HEK293 (cell line): ENCODE measurements around the gene HLA-DRB5.

Source experiments
- CTCF ChIA-PET: fragments of 350-600 bp; formaldehyde crosslinking; extraction: SDS; loops from one replicate; lab custom pipeline; 2021; ENCODE audit warnings: antibody characterized with exemption; lab: Yijun Ruan, JAX
- POLR2A ChIA-PET: fragments of 300-600 bp; formaldehyde crosslinking; extraction: SDS; loops from one replicate; lab custom pipeline; 2020; ENCODE audit warnings: antibody characterized with exemption, inconsistent platforms; lab: Yijun Ruan, JAX
- H3K27ac ChIP-seq: fragments of 200-500 bp; sonication (Bioruptor generic); 2 replicates; pipeline ENCODE4 v1.5.1; 2014; ENCODE audit warnings: low read depth, low read length, control low read depth, inconsistent platforms; ENCODE audit errors: extremely low read depth
- H3K36me3 ChIP-seq, 2 experiments: fragments of 200-500 bp in 1 of 2; sonication (Bioruptor generic) in 1 of 2; 1 replicate in 1 of 2; 2 replicates in 1 of 2; pipeline ENCODE4 v1.5.1; 2014 to 2017; ENCODE audit warnings: inconsistent platforms in 2 of 2, low read length in 2 of 2; ENCODE audit not compliant: control insufficient read depth in 2 of 2, insufficient read depth in 1 of 2
- H3K4me1 ChIP-seq: fragments of 200-500 bp; sonication (Bioruptor generic); 2 replicates; pipeline ENCODE4 v1.5.1; 2014; ENCODE audit warnings: mild to moderate bottlenecking, low read length, inconsistent platforms; ENCODE audit not compliant: control insufficient read depth, insufficient read depth
- H3K4me3 ChIP-seq: 2 replicates; pipeline ENCODE4 v1.5.1; 2011; ENCODE audit warnings: low read depth, mild to moderate bottlenecking, control low read depth, low read length, moderate library complexity
- H3K9me3 ChIP-seq: fragments of 200-500 bp; sonication (Bioruptor generic); 2 replicates; pipeline ENCODE4 v1.5.1; 2014; ENCODE audit warnings: low read depth, low read length, inconsistent platforms; ENCODE audit not compliant: control insufficient read depth, insufficient read depth
- EGR2 ChIP-seq: fragments of 450-650 bp; formaldehyde crosslinking; IDR thresholded peaks from 2 replicates; pipeline ENCODE4 v1.5.1; 2016; ENCODE audit warnings: low read depth, missing biosample characterization, missing genetic modification characterization
- FEZF1 ChIP-seq: fragments of 450-650 bp; formaldehyde crosslinking; IDR thresholded peaks from 2 replicates; pipeline ENCODE4 v1.5.1; 2016; ENCODE audit warnings: missing biosample characterization, missing genetic modification characterization
- GFI1B ChIP-seq: fragments of 450-650 bp; formaldehyde crosslinking; IDR thresholded peaks from 2 replicates; pipeline ENCODE4 v1.5.1; 2016; ENCODE audit warnings: missing biosample characterization, missing genetic modification characterization
- GLI4 ChIP-seq: fragments of 450-650 bp; formaldehyde crosslinking; IDR thresholded peaks from 2 replicates; pipeline ENCODE4 v1.5.1; 2016; ENCODE audit warnings: missing biosample characterization, missing genetic modification characterization
- IKZF3 ChIP-seq: fragments of 450-650 bp; IDR thresholded peaks from 2 replicates; pipeline ENCODE4 v1.5.0; 2018; ENCODE audit warnings: missing biosample characterization, mild to moderate bottlenecking, missing genetic modification characterization, moderate library complexity
- KLF1 ChIP-seq: fragments of 450-650 bp; formaldehyde crosslinking; IDR thresholded peaks from 2 replicates; pipeline ENCODE4 v1.5.1; 2016; ENCODE audit warnings: missing biosample characterization, missing genetic modification characterization
- TRIM28 ChIP-seq: IDR thresholded peaks from 2 replicates; pipeline ENCODE4 v1.6.1; 2011; ENCODE audit warnings: low read length, control low read depth, borderline replicate concordance
- YY2 ChIP-seq: fragments of 450-650 bp; formaldehyde crosslinking; IDR thresholded peaks from 2 replicates; pipeline ENCODE4 v1.5.1; 2016; ENCODE audit warnings: missing biosample characterization, missing genetic modification characterization
- ZEB2 ChIP-seq: fragments of 450-650 bp; formaldehyde crosslinking; IDR thresholded peaks from 2 replicates; pipeline ENCODE4 v1.5.1; 2016; ENCODE audit warnings: missing biosample characterization, missing genetic modification characterization
- ZNF223 ChIP-seq: fragments of 450-650 bp; formaldehyde crosslinking; IDR thresholded peaks from 2 replicates; pipeline ENCODE4 v1.5.1; 2016; ENCODE audit warnings: missing biosample characterization, missing genetic modification characterization
- ZNF335 ChIP-seq: fragments of 450-650 bp; formaldehyde crosslinking; conservative IDR thresholded peaks from 2 replicates; pipeline ENCODE4 v1.5.1; 2016; ENCODE audit warnings: missing biosample characterization, missing genetic modification characterization
- ZNF521 ChIP-seq: fragments of 450-650 bp; formaldehyde crosslinking; IDR thresholded peaks from 2 replicates; pipeline ENCODE4 v1.5.1; 2017; ENCODE audit warnings: missing biosample characterization, mild to moderate bottlenecking, missing genetic modification characterization
- ZNF560 ChIP-seq: fragments of 450-650 bp; formaldehyde crosslinking; IDR thresholded peaks from 2 replicates; pipeline ENCODE4 v1.5.1; 2017; ENCODE audit warnings: missing biosample characterization, missing genetic modification characterization, borderline replicate concordance
- ZNF585B ChIP-seq: fragments of 450-650 bp; formaldehyde crosslinking; IDR thresholded peaks from 2 replicates; pipeline ENCODE4 v1.5.1; 2016; ENCODE audit warnings: missing biosample characterization, missing genetic modification characterization
- ZNF596 ChIP-seq: fragments of 450-650 bp; IDR thresholded peaks from 2 replicates; pipeline ENCODE4 v1.5.0; 2018; ENCODE audit warnings: missing biosample characterization, mild to moderate bottlenecking, missing genetic modification characterization, moderate library complexity
- ZNF623 ChIP-seq: fragments of 450-650 bp; formaldehyde crosslinking; IDR thresholded peaks from 2 replicates; pipeline ENCODE4 v1.5.1; 2016; ENCODE audit warnings: missing biosample characterization, missing genetic modification characterization
- ZSCAN30 ChIP-seq: fragments of 450-650 bp; IDR thresholded peaks from 2 replicates; pipeline ENCODE4 v1.5.1; 2018; ENCODE audit warnings: missing biosample characterization, mild to moderate bottlenecking, missing genetic modification characterization, moderate library complexity
- TF ChIP-seq, protein P1 (sequence below): fragments of 450-650 bp; formaldehyde crosslinking; IDR thresholded peaks from 2 replicates; pipeline ENCODE4 v1.5.1; 2016; ENCODE audit warnings: missing biosample characterization, missing genetic modification characterization
- TF ChIP-seq, protein P2 (sequence below): fragments of 450-650 bp; IDR thresholded peaks from 2 replicates; pipeline ENCODE4 v1.5.1; 2018; ENCODE audit warnings: missing biosample characterization, missing genetic modification characterization
- TF ChIP-seq, protein P3 (sequence below): fragments of 450-650 bp; formaldehyde crosslinking; IDR thresholded peaks from 2 replicates; pipeline ENCODE4 v1.5.1; 2017; ENCODE audit warnings: missing biosample characterization, missing genetic modification characterization
- TF ChIP-seq, protein P4 (sequence below): fragments of 450-650 bp; formaldehyde crosslinking; IDR thresholded peaks from 2 replicates; pipeline ENCODE4 v1.5.1; 2016; ENCODE audit warnings: missing biosample characterization, missing genetic modification characterization
- TF ChIP-seq, protein P5 (sequence below): fragments of 450-650 bp; formaldehyde crosslinking; IDR thresholded peaks from 2 replicates; pipeline ENCODE4 v1.5.1; 2016; ENCODE audit warnings: missing biosample characterization, missing genetic modification characterization
- TF ChIP-seq, protein P6 (sequence below): fragments of 450-650 bp; formaldehyde crosslinking; IDR thresholded peaks from 2 replicates; pipeline ENCODE4 v1.5.1; 2016; ENCODE audit warnings: missing biosample characterization, missing genetic modification characterization

Gene HLA-DRB5

DNA sequence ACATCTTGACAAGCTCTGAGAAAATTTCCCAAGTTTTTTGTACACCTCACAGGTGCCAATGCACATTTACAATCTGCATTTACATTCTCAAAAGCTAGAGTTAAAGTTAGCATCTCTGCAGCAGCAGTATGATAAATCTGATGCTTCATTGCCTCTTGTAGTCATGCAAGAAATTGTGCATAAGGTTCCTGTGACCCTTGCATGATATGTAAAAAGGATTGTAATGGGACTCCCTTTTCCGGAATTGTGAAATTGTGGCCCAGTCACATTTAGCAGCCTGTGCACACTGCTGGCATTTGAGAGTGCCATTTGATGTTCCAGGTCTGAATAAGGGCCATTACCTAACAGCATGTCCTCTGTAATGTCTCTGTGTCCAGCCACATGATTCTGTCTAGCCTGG is 35.4 kb upstream of the HLA-DRB5 start:
- no peaks in the 10 kb centered on the region for H3K36me3 ChIP-seq
- CTCF ChIA-PET = no interaction called here
- peaks cover 12% of the 10 kb centered on the region; the same call in 1 of the 2 replicates for H3K4me1 ChIP-seq
- no peaks in the 10 kb centered on the region for H3K9me3 ChIP-seq
- TF ChIP-seq ZNF521 (tag by site-specific recombination) = no peak
- TF ChIP-seq ZNF585B (tag by site-specific recombination) = no peak
- TF ChIP-seq YY2 = no peak
- TF ChIP-seq ZNF223 (tag by site-specific recombination) = no peak
- TF ChIP-seq, protein P1, sequence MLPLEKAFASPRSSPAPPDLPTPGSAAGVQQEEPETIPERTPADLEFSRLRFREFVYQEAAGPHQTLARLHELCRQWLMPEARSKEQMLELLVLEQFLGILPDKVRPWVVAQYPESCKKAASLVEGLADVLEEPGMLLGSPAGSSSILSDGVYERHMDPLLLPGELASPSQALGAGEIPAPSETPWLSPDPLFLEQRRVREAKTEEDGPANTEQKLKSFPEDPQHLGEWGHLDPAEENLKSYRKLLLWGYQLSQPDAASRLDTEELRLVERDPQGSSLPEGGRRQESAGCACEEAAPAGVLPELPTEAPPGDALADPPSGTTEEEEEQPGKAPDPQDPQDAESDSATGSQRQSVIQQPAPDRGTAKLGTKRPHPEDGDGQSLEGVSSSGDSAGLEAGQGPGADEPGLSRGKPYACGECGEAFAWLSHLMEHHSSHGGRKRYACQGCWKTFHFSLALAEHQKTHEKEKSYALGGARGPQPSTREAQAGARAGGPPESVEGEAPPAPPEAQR = no peak
- no peak for TF ChIP-seq GLI4 (tag by site-specific recombination)
- no peak for TF ChIP-seq KLF1 (tag by site-specific recombination)
- TF ChIP-seq ZNF335 = no peak
- TF ChIP-seq, protein P2, sequence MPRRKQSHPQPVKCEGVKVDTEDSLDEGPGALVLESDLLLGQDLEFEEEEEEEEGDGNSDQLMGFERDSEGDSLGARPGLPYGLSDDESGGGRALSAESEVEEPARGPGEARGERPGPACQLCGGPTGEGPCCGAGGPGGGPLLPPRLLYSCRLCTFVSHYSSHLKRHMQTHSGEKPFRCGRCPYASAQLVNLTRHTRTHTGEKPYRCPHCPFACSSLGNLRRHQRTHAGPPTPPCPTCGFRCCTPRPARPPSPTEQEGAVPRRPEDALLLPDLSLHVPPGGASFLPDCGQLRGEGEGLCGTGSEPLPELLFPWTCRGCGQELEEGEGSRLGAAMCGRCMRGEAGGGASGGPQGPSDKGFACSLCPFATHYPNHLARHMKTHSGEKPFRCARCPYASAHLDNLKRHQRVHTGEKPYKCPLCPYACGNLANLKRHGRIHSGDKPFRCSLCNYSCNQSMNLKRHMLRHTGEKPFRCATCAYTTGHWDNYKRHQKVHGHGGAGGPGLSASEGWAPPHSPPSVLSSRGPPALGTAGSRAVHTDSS (tag by site-specific recombination) = no peak
- TF ChIP-seq EGR2 (tag by site-specific recombination) = no peak
- H3K4me3 ChIP-seq = no peak overlapping the region
- no peak overlapping the region for H3K27ac ChIP-seq
- POLR2A ChIA-PET = no interaction called here

DNA sequence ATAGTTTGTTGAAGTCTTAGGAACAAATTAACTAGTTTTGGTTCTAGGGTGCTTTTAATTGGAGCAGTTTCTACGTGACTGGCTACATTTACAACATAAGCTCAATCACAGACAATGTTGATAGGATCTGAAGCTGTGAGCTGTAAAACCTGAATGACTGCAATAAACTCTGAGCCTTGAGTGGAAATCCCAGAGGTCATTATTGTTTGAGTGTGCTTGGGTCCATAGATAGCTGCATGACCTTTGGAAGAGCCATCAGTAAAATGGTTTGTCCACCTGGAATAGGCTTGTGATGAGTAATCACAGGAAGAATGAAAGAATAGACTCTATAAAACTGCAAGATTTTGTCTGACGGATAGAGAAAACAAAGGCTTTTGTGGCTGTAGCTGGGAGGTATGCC is 32.9 kb upstream of the HLA-DRB5 start:
- CTCF ChIA-PET = interaction anchor here (0.6 to 1.8 kb wide), 5 partner anchors 15 to 324 kb away, joined by 3 to 5 read pairs (median 3); no protein-coding TSS in a partner anchor
- no peaks in the 10 kb centered on the region for H3K36me3 ChIP-seq

More for the DNA sequence above, 32.9 kb upstream of the HLA-DRB5 start:
- POLR2A ChIA-PET = no interaction called here
- H3K27ac ChIP-seq = no peak overlapping the region
- TF ChIP-seq, protein P3, sequence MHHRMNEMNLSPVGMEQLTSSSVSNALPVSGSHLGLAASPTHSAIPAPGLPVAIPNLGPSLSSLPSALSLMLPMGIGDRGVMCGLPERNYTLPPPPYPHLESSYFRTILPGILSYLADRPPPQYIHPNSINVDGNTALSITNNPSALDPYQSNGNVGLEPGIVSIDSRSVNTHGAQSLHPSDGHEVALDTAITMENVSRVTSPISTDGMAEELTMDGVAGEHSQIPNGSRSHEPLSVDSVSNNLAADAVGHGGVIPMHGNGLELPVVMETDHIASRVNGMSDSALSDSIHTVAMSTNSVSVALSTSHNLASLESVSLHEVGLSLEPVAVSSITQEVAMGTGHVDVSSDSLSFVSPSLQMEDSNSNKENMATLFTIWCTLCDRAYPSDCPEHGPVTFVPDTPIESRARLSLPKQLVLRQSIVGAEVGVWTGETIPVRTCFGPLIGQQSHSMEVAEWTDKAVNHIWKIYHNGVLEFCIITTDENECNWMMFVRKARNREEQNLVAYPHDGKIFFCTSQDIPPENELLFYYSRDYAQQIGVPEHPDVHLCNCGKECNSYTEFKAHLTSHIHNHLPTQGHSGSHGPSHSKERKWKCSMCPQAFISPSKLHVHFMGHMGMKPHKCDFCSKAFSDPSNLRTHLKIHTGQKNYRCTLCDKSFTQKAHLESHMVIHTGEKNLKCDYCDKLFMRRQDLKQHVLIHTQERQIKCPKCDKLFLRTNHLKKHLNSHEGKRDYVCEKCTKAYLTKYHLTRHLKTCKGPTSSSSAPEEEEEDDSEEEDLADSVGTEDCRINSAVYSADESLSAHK (tag by site-specific recombination) = peak; percentile 59
- TF ChIP-seq TRIM28 (peak; percentile 78; the same call in 1 of the 2 replicates), ZNF623 (no peak), ZNF560 (tag by site-specific recombination) (no peak), ZEB2 (tag by site-specific recombination) (peak; percentile 33; the same call in 1 of the 2 replicates), ZSCAN30 (tag by site-specific recombination) (peak; percentile 97), IKZF3 (tag by site-specific recombination) (0 out of 2 replicates have a peak, but pooled peaks have one; percentile 44), FEZF1 (tag by site-specific recombination) (peak; percentile 56), ZNF596 (tag by site-specific recombination) (peak; percentile 50; the same call in 1 of the 2 replicates), GFI1B (tag by site-specific recombination) (peak; percentile 89)
- TF ChIP-seq, protein P4, sequence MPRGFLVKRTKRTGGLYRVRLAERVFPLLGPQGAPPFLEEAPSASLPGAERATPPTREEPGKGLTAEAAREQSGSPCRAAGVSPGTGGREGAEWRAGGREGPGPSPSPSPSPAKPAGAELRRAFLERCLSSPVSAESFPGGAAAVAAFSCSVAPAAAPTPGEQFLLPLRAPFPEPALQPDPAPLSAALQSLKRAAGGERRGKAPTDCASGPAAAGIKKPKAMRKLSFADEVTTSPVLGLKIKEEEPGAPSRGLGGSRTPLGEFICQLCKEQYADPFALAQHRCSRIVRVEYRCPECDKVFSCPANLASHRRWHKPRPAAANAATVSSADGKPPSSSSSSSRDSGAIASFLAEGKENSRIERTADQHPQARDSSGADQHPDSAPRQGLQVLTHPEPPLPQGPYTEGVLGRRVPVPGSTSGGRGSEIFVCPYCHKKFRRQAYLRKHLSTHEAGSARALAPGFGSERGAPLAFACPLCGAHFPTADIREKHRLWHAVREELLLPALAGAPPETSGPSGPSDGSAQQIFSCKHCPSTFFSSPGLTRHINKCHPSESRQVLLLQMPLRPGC (tag by site-specific recombination) = no peak
- TF ChIP-seq, protein P5, sequence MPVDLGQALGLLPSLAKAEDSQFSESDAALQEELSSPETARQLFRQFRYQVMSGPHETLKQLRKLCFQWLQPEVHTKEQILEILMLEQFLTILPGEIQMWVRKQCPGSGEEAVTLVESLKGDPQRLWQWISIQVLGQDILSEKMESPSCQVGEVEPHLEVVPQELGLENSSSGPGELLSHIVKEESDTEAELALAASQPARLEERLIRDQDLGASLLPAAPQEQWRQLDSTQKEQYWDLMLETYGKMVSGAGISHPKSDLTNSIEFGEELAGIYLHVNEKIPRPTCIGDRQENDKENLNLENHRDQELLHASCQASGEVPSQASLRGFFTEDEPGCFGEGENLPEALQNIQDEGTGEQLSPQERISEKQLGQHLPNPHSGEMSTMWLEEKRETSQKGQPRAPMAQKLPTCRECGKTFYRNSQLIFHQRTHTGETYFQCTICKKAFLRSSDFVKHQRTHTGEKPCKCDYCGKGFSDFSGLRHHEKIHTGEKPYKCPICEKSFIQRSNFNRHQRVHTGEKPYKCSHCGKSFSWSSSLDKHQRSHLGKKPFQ (tag by site-specific recombination) = 0 out of 2 replicates have a peak, but pooled peaks have one; percentile 25
- TF ChIP-seq, protein P6, sequence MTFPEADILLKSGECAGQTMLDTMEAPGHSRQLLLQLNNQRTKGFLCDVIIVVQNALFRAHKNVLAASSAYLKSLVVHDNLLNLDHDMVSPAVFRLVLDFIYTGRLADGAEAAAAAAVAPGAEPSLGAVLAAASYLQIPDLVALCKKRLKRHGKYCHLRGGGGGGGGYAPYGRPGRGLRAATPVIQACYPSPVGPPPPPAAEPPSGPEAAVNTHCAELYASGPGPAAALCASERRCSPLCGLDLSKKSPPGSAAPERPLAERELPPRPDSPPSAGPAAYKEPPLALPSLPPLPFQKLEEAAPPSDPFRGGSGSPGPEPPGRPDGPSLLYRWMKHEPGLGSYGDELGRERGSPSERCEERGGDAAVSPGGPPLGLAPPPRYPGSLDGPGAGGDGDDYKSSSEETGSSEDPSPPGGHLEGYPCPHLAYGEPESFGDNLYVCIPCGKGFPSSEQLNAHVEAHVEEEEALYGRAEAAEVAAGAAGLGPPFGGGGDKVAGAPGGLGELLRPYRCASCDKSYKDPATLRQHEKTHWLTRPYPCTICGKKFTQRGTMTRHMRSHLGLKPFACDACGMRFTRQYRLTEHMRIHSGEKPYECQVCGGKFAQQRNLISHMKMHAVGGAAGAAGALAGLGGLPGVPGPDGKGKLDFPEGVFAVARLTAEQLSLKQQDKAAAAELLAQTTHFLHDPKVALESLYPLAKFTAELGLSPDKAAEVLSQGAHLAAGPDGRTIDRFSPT = peak; percentile 57; the same call in 1 of the 2 replicates
- H3K4me3 ChIP-seq = no peak overlapping the region
- no peaks in the 10 kb centered on the region for H3K9me3 ChIP-seq
- H3K4me1 ChIP-seq = peaks cover 4% of the 10 kb centered on the region; the same call in 1 of the 2 replicates
